ENCODE measurements around the gene NFIC.

NFIC gene

GRCh38 chr19:3459089-3459881 lies 92.9 kb downstream of the NFIC start:
- peaks cover 58% of the 10 kb centered on the region for H3K27me3 ChIP-seq (ENCODE audit: control insufficient read depth, insufficient read depth, low read length)
- H3K9me3 ChIP-seq (ENCODE audit: control insufficient read depth, insufficient read depth, low read depth, low read length): no peaks in the 10 kb centered on the region
- peak overlapping the region; percentile 24 for H3K9ac ChIP-seq (ENCODE audit: low read length)
- peaks cover 32% of the 10 kb centered on the region for H3K4me1 ChIP-seq (ENCODE audit: control insufficient read depth, insufficient read depth, low read length)
- peak overlapping the region; percentile 55 for H3K4me3 ChIP-seq (ENCODE audit: low read depth, low read length)
- no peak overlapping the region for H3K27ac ChIP-seq (ENCODE audit: low read depth, low read length)
- H3K36me3 ChIP-seq (ENCODE audit: control insufficient read depth, insufficient read depth, low read length): no peaks in the 10 kb centered on the region

GRCh38 chr19:3459965-3460582 lies 93.7 kb downstream of the NFIC start:
- Histone ChIP-seq H3K27me3 (ENCODE audit: control insufficient read depth, insufficient read depth, low read length) (peaks cover 65% of the 10 kb centered on the region), H3K9ac (ENCODE audit: low read length) (no peak overlapping the region), H3K9me3 (ENCODE audit: control insufficient read depth, insufficient read depth, low read depth, low read length) (no peaks in the 10 kb centered on the region), H3K4me3 (ENCODE audit: low read depth, low read length) (no peak overlapping the region; the same call in 1 of the 2 replicates), H3K27ac (ENCODE audit: low read depth, low read length) (no peak overlapping the region), H3K4me1 (ENCODE audit: control insufficient read depth, insufficient read depth, low read length) (peaks cover 32% of the 10 kb centered on the region), H3K36me3 (ENCODE audit: control insufficient read depth, insufficient read depth, low read length) (no peaks in the 10 kb centered on the region)

- Histone ChIP-seq H3K27ac (ENCODE audit: low read depth, low read length) (no peak overlapping the region), H3K4me1 (ENCODE audit: control insufficient read depth, insufficient read depth, low read length) (peaks cover 19% of the 10 kb centered on the region), H3K27me3 (ENCODE audit: control insufficient read depth, insufficient read depth, low read length) (peaks cover 74% of the 10 kb centered on the region), H3K36me3 (ENCODE audit: control insufficient read depth, insufficient read depth, low read length) (no peaks in the 10 kb centered on the region), H3K9me3 (ENCODE audit: control insufficient read depth, insufficient read depth, low read depth, low read length) (peaks cover 8% of the 10 kb centered on the region), H3K4me3 (ENCODE audit: low read depth, low read length) (peak overlapping the region; percentile 57), H3K9ac (ENCODE audit: low read length) (no peak overlapping the region)
These were observed 96.8 kb downstream of the NFIC start for GRCh38 chr19:3462991-3463713.

GRCh38 chr19:3463714-3464586 lies 97.6 kb downstream of the NFIC start:
- Histone ChIP-seq H3K36me3 (ENCODE audit: control insufficient read depth, insufficient read depth, low read length) (no peaks in the 10 kb centered on the region), H3K27ac (ENCODE audit: low read depth, low read length) (no peak overlapping the region), H3K4me1 (ENCODE audit: control insufficient read depth, insufficient read depth, low read length) (peaks cover 11% of the 10 kb centered on the region), H3K9me3 (ENCODE audit: control insufficient read depth, insufficient read depth, low read depth, low read length) (peaks cover 9% of the 10 kb centered on the region), H3K4me3 (ENCODE audit: low read depth, low read length) (peak overlapping the region; percentile 57), H3K9ac (ENCODE audit: low read length) (peak overlapping the region; percentile 46), H3K27me3 (ENCODE audit: control insufficient read depth, insufficient read depth, low read length) (peaks cover 67% of the 10 kb centered on the region)

GRCh38 chr19:3464587-3465235 lies 98.3 kb downstream of the NFIC start:
- Histone ChIP-seq H3K4me1 (ENCODE audit: control insufficient read depth, insufficient read depth, low read length) (peaks cover 4% of the 10 kb centered on the region), H3K4me3 (ENCODE audit: low read depth, low read length) (peak overlapping the region; percentile 46), H3K27ac (ENCODE audit: low read depth, low read length) (no peak overlapping the region), H3K36me3 (ENCODE audit: control insufficient read depth, insufficient read depth, low read length) (no peaks in the 10 kb centered on the region), H3K9me3 (ENCODE audit: control insufficient read depth, insufficient read depth, low read depth, low read length) (peaks cover 9% of the 10 kb centered on the region), H3K9ac (ENCODE audit: low read length) (no peak overlapping the region), H3K27me3 (ENCODE audit: control insufficient read depth, insufficient read depth, low read length) (peaks cover 67% of the 10 kb centered on the region)

- Histone ChIP-seq H3K36me3 (ENCODE audit: control insufficient read depth, insufficient read depth, low read length) (no peaks in the 10 kb centered on the region), H3K4me3 (ENCODE audit: low read depth, low read length) (no peak overlapping the region), H3K9ac (ENCODE audit: low read length) (no peak overlapping the region), H3K27me3 (ENCODE audit: control insufficient read depth, insufficient read depth, low read length) (peaks cover 68% of the 10 kb centered on the region), H3K4me1 (ENCODE audit: control insufficient read depth, insufficient read depth, low read length) (no peaks in the 10 kb centered on the region), H3K9me3 (ENCODE audit: control insufficient read depth, insufficient read depth, low read depth, low read length) (peaks cover 9% of the 10 kb centered on the region), H3K27ac (ENCODE audit: low read depth, low read length) (no peak overlapping the region)
These were observed 99.2 kb downstream of the NFIC start for GRCh38 chr19:3465552-3465951.

- Histone ChIP-seq H3K27me3 (ENCODE audit: control insufficient read depth, insufficient read depth, low read length) (peaks cover 69% of the 10 kb centered on the region), H3K36me3 (ENCODE audit: control insufficient read depth, insufficient read depth, low read length) (no peaks in the 10 kb centered on the region), H3K9ac (ENCODE audit: low read length) (no peak overlapping the region), H3K9me3 (ENCODE audit: control insufficient read depth, insufficient read depth, low read depth, low read length) (peaks cover 9% of the 10 kb centered on the region), H3K27ac (ENCODE audit: low read depth, low read length) (no peak overlapping the region), H3K4me1 (ENCODE audit: control insufficient read depth, insufficient read depth, low read length) (no peaks in the 10 kb centered on the region), H3K4me3 (ENCODE audit: low read depth, low read length) (no peak overlapping the region)
These were observed 100.3 kb downstream of the NFIC start for GRCh38 chr19:3466635-3467034.

- Histone ChIP-seq H3K27ac (ENCODE audit: low read depth, low read length) (no peak overlapping the region), H3K27me3 (ENCODE audit: control insufficient read depth, insufficient read depth, low read length) (peaks cover 62% of the 10 kb centered on the region), H3K4me3 (ENCODE audit: low read depth, low read length) (no peak overlapping the region)
These were observed 101.2 kb downstream of the NFIC start for GRCh38 chr19:3467437-3468198.

GRCh38 chr19:3468211-3468610 lies 101.8 kb downstream of the NFIC start:
- Histone ChIP-seq H3K4me1 (ENCODE audit: control insufficient read depth, insufficient read depth, low read length) (no peaks in the 10 kb centered on the region), H3K9ac (ENCODE audit: low read length) (no peak overlapping the region), H3K9me3 (ENCODE audit: control insufficient read depth, insufficient read depth, low read depth, low read length) (peaks cover 9% of the 10 kb centered on the region), H3K27me3 (ENCODE audit: control insufficient read depth, insufficient read depth, low read length) (peaks cover 56% of the 10 kb centered on the region), H3K36me3 (ENCODE audit: control insufficient read depth, insufficient read depth, low read length) (no peaks in the 10 kb centered on the region), H3K4me3 (ENCODE audit: low read depth, low read length) (no peak overlapping the region), H3K27ac (ENCODE audit: low read depth, low read length) (no peak overlapping the region)

More at GRCh38 chr19:3467437-3468198, 101.2 kb downstream of the NFIC start:
- H3K4me1 ChIP-seq (ENCODE audit: control insufficient read depth, insufficient read depth, low read length): no peaks in the 10 kb centered on the region
- H3K9me3 ChIP-seq (ENCODE audit: control insufficient read depth, insufficient read depth, low read depth, low read length): peaks cover 9% of the 10 kb centered on the region
- H3K36me3 ChIP-seq (ENCODE audit: control insufficient read depth, insufficient read depth, low read length): no peaks in the 10 kb centered on the region
- H3K9ac ChIP-seq (ENCODE audit: low read length): no peak overlapping the region

Measured in HUES6 (cell line).